GM19328 (cell line): ENCODE results near the gene FABP1.

Experiments
- ATAC-seq: cut with Tn5 transposase; IDR thresholded peaks from one replicate; pipeline ENCODE4 v1.9.1; 2021; ENCODE audit warnings: mild to moderate bottlenecking, moderate library complexity; ENCODE audit not compliant: unreplicated experiment

FABP1 gene

GRCh38 chr2:88085099-88085498, 42.8 kb downstream of the FABP1 start:
- ATAC-seq = no peak

GRCh38 chr2:88082781-88083180, 45.1 kb downstream of the FABP1 start:
- ATAC-seq = no peak

- no peak for ATAC-seq
These were observed 45.8 kb downstream of the FABP1 start for GRCh38 chr2:88081924-88082608.

- no peak for ATAC-seq
These were observed 47.3 kb downstream of the FABP1 start for GRCh38 chr2:88080545-88080944.

- ATAC-seq = no peak
These were observed 49.2 kb downstream of the FABP1 start for GRCh38 chr2:88078643-88079172.

GRCh38 chr2:88077080-88077479, 50.8 kb downstream of the FABP1 start:
- ATAC-seq = no peak

GRCh38 chr2:88074854-88075292, 53.0 kb downstream of the FABP1 start:
- ATAC-seq = no peak

- ATAC-seq = no peak
These were observed 53.7 kb downstream of the FABP1 start for GRCh38 chr2:88074150-88074549.
